Upper lobe of right lung (tissue), 1 donor: ENCODE results near the gene LOC101059915.

Source experiments
- ATAC-seq: fragments of 200-7000 bp; cut with Tn5 transposase; one replicate; pipeline ENCODE4 v1.9.1; 2020; ENCODE audit warnings: mild to moderate bottlenecking, moderate library complexity
- DNase-seq: peaks from one replicate; pipeline ENCODE4 v3.0.0-alpha.2; 2020
- H3K27ac ChIP-seq: fragments of 200-600 bp; one replicate; pipeline ENCODE4 v1.8.0; 2022
- H3K27me3 ChIP-seq: fragments of 200-600 bp; one replicate; pipeline ENCODE4 v1.8.0; 2022; ENCODE audit warnings: mild to moderate bottlenecking
- H3K36me3 ChIP-seq: fragments of 200-600 bp; one replicate; pipeline ENCODE4 v1.8.0; 2022
- H3K4me1 ChIP-seq: fragments of 200-600 bp; one replicate; pipeline ENCODE4 v1.8.0; 2022
- H3K4me3 ChIP-seq: fragments of 200-600 bp; one replicate; pipeline ENCODE4 v1.8.0; 2022; ENCODE audit warnings: mild to moderate bottlenecking
- H3K9me3 ChIP-seq: fragments of 200-600 bp; one replicate; pipeline ENCODE4 v1.8.0; 2022
- CTCF ChIP-seq: fragments of 200-600 bp; IDR thresholded peaks from one replicate; pipeline ENCODE4 v1.8.0; 2022; ENCODE audit warnings: antibody characterized with exemption
- intact Hi-C: fragments of 100-400 bp; cut with DNase I; formaldehyde crosslinking; loops from one replicate; pipeline ENCODE4 v1.11.0; 2022
- donor health status: DM: no; HTN: yes; CAD: no; lungs with severe emphysema.

Gene LOC101059915

GRCh38 chrX:71625471-71625870 is 41.9 kb upstream of the LOC101059915 start:
- H3K27me3 ChIP-seq = no peaks in the 10 kb centered on the region

GRCh38 chrX:71626576-71626975 is 40.8 kb upstream of the LOC101059915 start:
- peaks cover 15% of the 10 kb centered on the region for H3K4me1 ChIP-seq
- no peak overlapping the region for H3K27ac ChIP-seq
- DNase-seq (no peak), ATAC-seq (peak; percentile 68)
- intact Hi-C loops = no loop called here
- H3K36me3 ChIP-seq = no peaks in the 10 kb centered on the region
- no peak overlapping the region for H3K4me3 ChIP-seq
- no peaks in the 10 kb centered on the region for H3K9me3 ChIP-seq
- TF ChIP-seq CTCF = no peak
- no peaks in the 10 kb centered on the region for H3K27me3 ChIP-seq

More at GRCh38 chrX:71625471-71625870, 41.9 kb upstream of the LOC101059915 start:
- no peak for ATAC-seq
- DNase-seq = no peak
- Histone ChIP-seq H3K4me3 (no peak overlapping the region), H3K27ac (no peak overlapping the region), H3K36me3 (no peaks in the 10 kb centered on the region), H3K4me1 (peaks cover 15% of the 10 kb centered on the region), H3K9me3 (no peaks in the 10 kb centered on the region)
- intact Hi-C loops = no loop called here
- TF ChIP-seq CTCF = no peak

- Histone ChIP-seq H3K4me3 (no peak overlapping the region), H3K4me1 (peaks cover 5% of the 10 kb centered on the region), H3K27me3 (no peaks in the 10 kb centered on the region), H3K9me3 (no peaks in the 10 kb centered on the region), H3K27ac (no peak overlapping the region), H3K36me3 (no peaks in the 10 kb centered on the region)
- TF ChIP-seq CTCF = no peak
- ATAC-seq = no peak
- no peak for DNase-seq
- intact Hi-C loops = no loop called here
These were observed 39.5 kb upstream of the LOC101059915 start for GRCh38 chrX:71627588-71628404.

- Histone ChIP-seq H3K9me3 (no peaks in the 10 kb centered on the region), H3K27ac (no peak overlapping the region), H3K4me1 (no peaks in the 10 kb centered on the region), H3K4me3 (no peak overlapping the region), H3K27me3 (no peaks in the 10 kb centered on the region), H3K36me3 (no peaks in the 10 kb centered on the region)
- intact Hi-C loops = no loop called here
- no peak for DNase-seq
- no peak for ATAC-seq
- no peak for TF ChIP-seq CTCF
These were observed 37.9 kb upstream of the LOC101059915 start for GRCh38 chrX:71629467-71629866.

- H3K36me3 ChIP-seq = no peaks in the 10 kb centered on the region
- no peaks in the 10 kb centered on the region for H3K27me3 ChIP-seq
- no peaks in the 10 kb centered on the region for H3K9me3 ChIP-seq
- no peak overlapping the region for H3K4me3 ChIP-seq
- no peaks in the 10 kb centered on the region for H3K4me1 ChIP-seq
- DNase-seq (no peak), ATAC-seq (peak; percentile 40)
- intact Hi-C loops = no loop called here
- H3K27ac ChIP-seq = no peak overlapping the region
- no peak for TF ChIP-seq CTCF
These were observed 34.3 kb upstream of the LOC101059915 start for GRCh38 chrX:71632923-71633657.
